Parathyroid adenoma (tissue), 2 donors: Measurements from ENCODE around the gene PRKCE.

Experiments
- H2AFZ ChIP-seq: fragments of 300-600 bp; sonication (generic); one replicate; pipeline ENCODE4 v1.7.0; 2017; ENCODE audit warnings: antibody characterized with exemption, mild to moderate bottlenecking
- H3K27ac ChIP-seq: fragments of 300-600 bp; sonication (generic); one replicate; pipeline ENCODE4 v1.7.0; 2017
- H3K27me3 ChIP-seq: fragments of 300-600 bp; sonication (generic); one replicate; pipeline ENCODE4 v1.7.0; 2017; ENCODE audit warnings: low read length; ENCODE audit not compliant: control insufficient read depth, insufficient read depth
- H3K36me3 ChIP-seq: fragments of 300-600 bp; sonication (generic); one replicate; pipeline ENCODE4 v1.7.0; 2017; ENCODE audit warnings: low read length; ENCODE audit not compliant: control insufficient read depth, insufficient read depth
- H3K4me1 ChIP-seq: fragments of 300-600 bp; sonication (generic); one replicate; pipeline ENCODE4 v1.7.0; 2017; ENCODE audit warnings: control low read depth
- H3K4me2 ChIP-seq: fragments of 300-600 bp; sonication (generic); one replicate; pipeline ENCODE4 v1.7.0; 2017; ENCODE audit warnings: low read length
- H3K4me3 ChIP-seq: fragments of 300-600 bp; sonication (generic); one replicate; pipeline ENCODE4 v1.7.0; 2017; ENCODE audit warnings: low read depth, low read length
- H3K79me2 ChIP-seq: fragments of 300-600 bp; sonication (generic); one replicate; pipeline ENCODE4 v1.7.0; 2017; ENCODE audit warnings: control low read depth
- H3K9ac ChIP-seq: fragments of 300-600 bp; sonication (generic); one replicate; pipeline ENCODE4 v1.7.0; 2017; ENCODE audit warnings: mild to moderate bottlenecking
- H3K9me3 ChIP-seq: fragments of 300-600 bp; sonication (generic); one replicate; pipeline ENCODE4 v1.7.0; 2017; ENCODE audit warnings: low read length; ENCODE audit not compliant: control insufficient read depth
- TF ChIP-seq, protein P1 (sequence below): fragments of 300-600 bp; sonication (generic); IDR thresholded peaks from one replicate; pipeline ENCODE4 v1.7.0; 2017; ENCODE audit warnings: antibody characterized with exemption, mild to moderate bottlenecking
- donor health status: primary hyperparathyroidism.

The PRKCE gene

DNA sequence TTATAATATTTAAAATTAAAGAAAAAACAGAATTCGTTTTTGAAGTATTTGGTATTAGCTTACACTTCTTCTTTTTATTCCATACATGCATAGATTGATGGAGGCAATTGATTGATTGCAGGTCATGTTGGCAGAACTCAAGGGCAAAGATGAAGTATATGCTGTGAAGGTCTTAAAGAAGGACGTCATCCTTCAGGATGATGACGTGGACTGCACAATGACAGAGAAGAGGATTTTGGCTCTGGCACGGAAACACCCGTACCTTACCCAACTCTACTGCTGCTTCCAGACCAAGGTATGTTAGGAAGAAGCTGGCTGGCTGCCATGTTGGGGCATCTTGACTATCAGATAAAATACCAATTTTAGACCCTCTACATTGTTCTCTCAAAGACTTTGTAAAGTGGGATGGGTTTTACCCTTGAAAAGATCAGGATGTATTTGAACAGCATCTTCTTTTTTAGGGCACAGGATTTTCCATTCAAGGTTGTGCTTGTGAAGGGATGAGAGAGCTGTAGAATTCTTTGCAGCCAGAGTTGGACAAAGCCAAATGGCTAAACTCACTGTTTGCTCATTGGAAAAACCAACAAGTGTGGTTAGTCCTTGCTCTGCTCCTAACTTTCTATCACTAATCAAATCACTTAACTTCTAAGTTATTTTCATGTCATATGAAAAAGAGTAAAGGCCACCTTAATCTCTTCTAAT lies 358.9 kb downstream of the PRKCE start:
- H3K9ac ChIP-seq: no peak overlapping the region
- H3K4me3 ChIP-seq: no peak overlapping the region
- no peak overlapping the region for H3K27ac ChIP-seq
- no peaks in the 10 kb centered on the region for H3K27me3 ChIP-seq
- TF ChIP-seq, protein P1, sequence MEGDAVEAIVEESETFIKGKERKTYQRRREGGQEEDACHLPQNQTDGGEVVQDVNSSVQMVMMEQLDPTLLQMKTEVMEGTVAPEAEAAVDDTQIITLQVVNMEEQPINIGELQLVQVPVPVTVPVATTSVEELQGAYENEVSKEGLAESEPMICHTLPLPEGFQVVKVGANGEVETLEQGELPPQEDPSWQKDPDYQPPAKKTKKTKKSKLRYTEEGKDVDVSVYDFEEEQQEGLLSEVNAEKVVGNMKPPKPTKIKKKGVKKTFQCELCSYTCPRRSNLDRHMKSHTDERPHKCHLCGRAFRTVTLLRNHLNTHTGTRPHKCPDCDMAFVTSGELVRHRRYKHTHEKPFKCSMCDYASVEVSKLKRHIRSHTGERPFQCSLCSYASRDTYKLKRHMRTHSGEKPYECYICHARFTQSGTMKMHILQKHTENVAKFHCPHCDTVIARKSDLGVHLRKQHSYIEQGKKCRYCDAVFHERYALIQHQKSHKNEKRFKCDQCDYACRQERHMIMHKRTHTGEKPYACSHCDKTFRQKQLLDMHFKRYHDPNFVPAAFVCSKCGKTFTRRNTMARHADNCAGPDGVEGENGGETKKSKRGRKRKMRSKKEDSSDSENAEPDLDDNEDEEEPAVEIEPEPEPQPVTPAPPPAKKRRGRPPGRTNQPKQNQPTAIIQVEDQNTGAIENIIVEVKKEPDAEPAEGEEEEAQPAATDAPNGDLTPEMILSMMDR: no peak
- H3K4me2 ChIP-seq: no peak overlapping the region
- H3K9me3 ChIP-seq: no peaks in the 10 kb centered on the region
- peaks cover 4% of the 10 kb centered on the region for H3K4me1 ChIP-seq
- no peak overlapping the region for H2AFZ ChIP-seq
- no peaks in the 10 kb centered on the region for H3K36me3 ChIP-seq
- no peaks in the 10 kb centered on the region for H3K79me2 ChIP-seq

DNA sequence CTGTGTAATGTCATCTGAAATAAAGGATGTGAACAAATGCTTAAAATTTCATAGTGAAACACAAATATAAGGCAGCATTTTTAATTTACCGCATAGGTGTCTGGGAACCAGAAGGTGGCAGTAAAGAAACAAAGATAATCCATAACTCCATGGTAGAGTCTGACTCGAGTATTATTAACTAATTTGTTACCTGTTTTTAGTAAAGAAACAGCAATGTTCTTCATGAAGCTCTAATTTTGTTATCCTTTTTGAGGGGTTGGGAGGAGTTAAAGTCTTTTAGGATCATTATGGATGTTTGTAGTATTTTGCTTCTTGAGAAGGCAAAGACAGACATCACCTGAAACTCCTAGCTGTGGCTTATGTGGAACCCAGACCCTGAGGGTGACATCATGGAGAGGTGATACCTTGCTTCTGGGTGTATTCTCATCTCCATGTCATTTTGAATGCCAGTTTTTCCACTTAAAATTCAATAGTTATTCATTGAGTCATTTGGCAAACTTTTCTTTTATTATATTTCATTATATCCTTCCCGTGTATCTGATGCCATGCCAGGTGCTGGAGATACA lies 359.5 kb downstream of the PRKCE start:
- Histone ChIP-seq H3K4me2 (no peak overlapping the region), H3K4me3 (no peak overlapping the region), H2AFZ (no peak overlapping the region), H3K9ac (no peak overlapping the region), H3K9me3 (no peaks in the 10 kb centered on the region), H3K4me1 (peaks cover 4% of the 10 kb centered on the region), H3K36me3 (no peaks in the 10 kb centered on the region), H3K79me2 (no peaks in the 10 kb centered on the region), H3K27ac (no peak overlapping the region), H3K27me3 (no peaks in the 10 kb centered on the region)
- TF ChIP-seq, protein P1: peak; percentile 70

DNA sequence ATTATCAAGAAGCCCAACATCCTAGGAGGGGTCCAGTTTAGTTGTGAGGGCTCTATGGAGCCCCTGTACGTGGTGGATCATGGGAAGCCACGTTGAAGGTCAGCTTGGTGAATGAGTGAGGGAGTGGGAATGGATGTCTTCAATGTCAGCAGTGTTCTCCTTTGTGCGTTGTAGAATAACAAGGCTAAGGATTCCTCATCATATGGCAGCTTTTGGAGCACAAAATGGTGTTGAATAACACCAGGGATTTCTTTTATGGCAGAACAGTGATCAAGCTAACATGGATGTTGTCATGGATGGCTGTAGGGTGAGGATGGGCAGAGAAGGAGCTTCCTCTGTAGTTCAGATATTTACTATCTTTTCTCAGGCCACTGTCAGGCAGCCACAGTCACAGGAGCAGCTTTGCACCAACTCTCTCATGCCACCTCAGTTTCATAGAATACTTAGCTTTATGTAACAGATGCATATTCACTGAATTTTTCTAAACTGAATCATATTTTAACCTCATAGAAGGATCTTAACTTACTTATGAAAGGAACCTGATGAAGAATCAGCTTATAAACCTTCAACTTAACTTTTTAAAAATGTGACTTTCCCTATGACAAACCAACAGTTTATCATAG lies 361.3 kb downstream of the PRKCE start:
- Histone ChIP-seq H3K36me3 (no peaks in the 10 kb centered on the region), H3K27me3 (no peaks in the 10 kb centered on the region), H3K9ac (no peak overlapping the region), H3K4me3 (no peak overlapping the region), H3K79me2 (no peaks in the 10 kb centered on the region), H3K27ac (no peak overlapping the region), H3K9me3 (no peaks in the 10 kb centered on the region), H3K4me1 (no peaks in the 10 kb centered on the region), H3K4me2 (no peak overlapping the region), H2AFZ (no peak overlapping the region)
- TF ChIP-seq, protein P1: no peak

DNA sequence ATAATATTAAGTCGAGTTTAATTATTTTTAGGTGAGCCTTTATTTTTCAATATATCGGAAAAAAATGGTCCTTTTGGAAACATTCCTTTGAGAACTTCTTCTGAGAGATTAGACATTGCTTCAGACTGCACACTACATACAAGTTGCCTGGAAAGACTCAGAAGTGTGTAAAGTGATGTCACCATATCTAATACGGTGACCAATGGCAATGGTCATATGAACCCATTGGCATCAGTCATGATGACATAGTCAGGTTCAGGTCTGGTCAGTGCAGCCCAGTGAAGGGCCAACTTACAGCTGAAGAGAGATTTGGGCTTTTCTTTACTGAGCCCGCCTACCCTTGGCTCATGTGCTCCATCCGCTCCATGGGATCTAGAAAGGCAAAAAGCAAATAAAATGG lies 362.3 kb downstream of the PRKCE start:
- Histone ChIP-seq H3K4me3 (no peak overlapping the region), H2AFZ (no peak overlapping the region), H3K27ac (no peak overlapping the region), H3K79me2 (peaks cover 2% of the 10 kb centered on the region), H3K36me3 (no peaks in the 10 kb centered on the region), H3K4me1 (no peaks in the 10 kb centered on the region), H3K27me3 (no peaks in the 10 kb centered on the region), H3K9me3 (no peaks in the 10 kb centered on the region), H3K4me2 (no peak overlapping the region), H3K9ac (no peak overlapping the region)
- TF ChIP-seq, protein P1: no peak
